HG03045 (cell line): ENCODE results near the gene ACYP2.

ENCODE experiments used
- ATAC-seq: cut with Tn5 transposase; IDR thresholded peaks from one replicate; pipeline ENCODE4 v1.9.1; 2021; ENCODE audit warnings: mild to moderate bottlenecking, moderate library complexity; ENCODE audit not compliant: unreplicated experiment

The ACYP2 gene

DNA sequence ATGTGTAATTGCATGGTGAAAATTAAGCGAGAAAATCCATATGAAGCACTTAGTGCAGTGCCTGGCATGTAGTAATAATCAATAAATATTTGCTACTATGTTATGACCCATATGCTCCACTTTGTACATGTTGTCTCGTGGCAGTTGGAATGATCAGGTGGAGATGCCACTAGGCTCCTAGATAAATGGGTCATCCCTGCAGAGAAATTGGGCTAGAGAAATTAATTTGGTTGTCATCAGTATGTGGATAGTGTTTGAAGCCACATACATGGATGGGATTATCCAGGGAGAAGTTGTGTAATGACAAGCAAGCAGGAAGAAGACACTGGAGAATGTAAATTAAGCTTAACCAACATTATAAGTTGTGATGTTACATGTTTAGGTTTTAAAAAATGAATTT, 33.0 kb downstream of the ACYP2 start:
- no peak for ATAC-seq

- ATAC-seq: no peak
Measured at GRCh38 chr2:54149638-54150441, 34.4 kb downstream of the ACYP2 start.

DNA sequence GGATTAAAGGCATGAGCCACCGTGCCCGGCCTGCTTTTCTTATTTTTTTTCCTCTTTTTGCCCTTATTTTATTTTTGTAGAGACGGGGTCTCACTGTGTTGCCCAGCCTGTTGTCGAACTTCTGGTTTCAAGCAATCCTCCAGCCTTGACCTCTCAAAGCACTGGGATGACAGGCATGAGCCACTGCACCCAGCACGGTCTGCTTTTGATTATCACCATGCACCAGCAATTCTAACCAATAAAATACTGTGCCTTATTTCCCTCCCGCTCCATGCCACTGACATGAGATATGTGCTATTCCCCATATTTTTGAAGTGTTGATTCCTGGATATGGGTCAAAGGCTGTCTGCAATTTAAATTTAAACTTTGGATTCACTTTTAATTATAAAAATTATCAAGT, 42.9 kb downstream of the ACYP2 start:
- ATAC-seq: no peak

DNA sequence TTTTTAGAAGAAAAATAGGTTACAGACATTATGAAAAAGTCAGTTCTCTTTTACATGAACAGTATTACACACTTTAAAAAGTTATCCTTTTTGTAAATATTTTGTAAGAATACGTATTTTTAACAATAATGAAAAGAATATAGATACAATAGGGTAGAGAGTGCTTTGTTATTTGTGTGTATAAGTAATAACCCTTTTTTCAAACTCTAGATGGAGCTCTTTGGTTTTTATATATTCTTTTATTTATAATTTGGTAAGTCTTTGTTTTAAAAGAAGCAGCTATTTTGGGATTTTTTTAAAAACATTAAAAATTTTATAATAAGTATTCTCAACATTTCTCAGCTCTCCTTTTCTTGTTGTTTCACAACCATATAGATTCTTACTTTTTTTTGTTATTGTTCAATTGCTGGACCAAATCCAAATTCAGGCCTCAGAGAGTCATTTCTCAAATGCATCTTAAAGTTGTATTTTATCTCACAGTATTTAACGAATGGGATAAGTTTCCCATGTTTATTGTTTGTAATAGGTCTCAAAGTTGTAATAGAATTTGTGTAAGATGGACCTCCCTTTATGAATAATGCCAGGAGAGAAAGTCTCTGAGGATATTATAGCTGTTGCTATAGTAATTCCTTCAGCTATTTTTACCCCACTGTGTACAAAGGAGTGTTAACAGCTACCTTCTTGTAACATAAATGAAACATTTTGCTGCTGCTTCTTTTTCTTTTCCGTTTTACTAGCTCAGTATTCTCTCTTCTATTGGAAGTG, 46.4 kb downstream of the ACYP2 start:
- no peak for ATAC-seq

- no peak for ATAC-seq
Measured at GRCh38 chr2:54164106-54164505, 48.7 kb downstream of the ACYP2 start.

DNA sequence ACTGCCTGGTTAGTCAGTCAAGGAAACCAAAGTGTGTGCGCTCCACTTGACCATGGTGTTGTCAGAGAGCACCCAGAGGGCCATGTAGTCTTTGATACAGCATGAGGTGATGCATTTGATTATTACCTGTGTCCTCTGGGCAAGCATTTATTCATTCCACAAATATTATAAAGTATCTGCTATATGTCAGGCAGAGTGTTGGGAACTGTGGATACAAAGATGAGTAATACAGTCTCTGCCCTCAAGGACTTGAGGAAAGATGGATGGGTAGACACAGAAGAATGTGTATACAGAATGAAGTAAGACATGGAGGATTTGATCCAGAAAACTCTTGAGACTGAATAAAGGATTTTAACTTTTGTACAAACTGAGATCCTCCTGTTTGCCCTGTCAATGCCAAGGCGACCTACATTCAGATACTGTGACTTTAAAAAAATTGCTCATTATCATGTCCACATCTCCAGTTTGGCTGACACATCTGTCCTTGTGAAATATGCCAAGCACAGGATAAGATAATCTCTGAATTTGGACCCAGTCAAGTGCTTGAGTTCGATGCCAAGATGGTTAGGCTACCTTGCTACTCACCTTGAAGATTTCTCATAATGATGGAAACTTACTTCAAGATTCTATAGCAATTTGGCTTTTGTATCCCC, 50.8 kb downstream of the ACYP2 start:
- no peak for ATAC-seq

DNA sequence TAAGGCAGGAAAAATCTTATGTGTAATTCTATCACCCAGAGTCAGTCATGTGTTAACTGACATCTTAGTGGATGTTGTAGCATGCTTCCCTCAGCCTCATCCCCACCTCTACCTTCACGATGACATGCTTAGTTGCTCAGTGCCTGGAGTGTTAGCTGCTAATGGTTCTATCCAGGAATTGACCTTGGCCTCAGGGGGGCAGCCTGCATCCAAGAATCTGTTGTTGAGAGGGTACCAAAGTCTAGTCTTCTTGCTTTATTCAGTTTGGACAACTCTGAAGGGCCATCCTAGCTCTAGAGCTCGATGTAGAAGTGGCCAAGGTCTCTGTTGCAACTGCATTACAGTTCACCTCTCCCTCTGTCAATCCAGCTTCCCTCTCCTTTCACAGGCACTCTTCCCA, 61.2 kb downstream of the ACYP2 start:
- no peak for ATAC-seq

DNA sequence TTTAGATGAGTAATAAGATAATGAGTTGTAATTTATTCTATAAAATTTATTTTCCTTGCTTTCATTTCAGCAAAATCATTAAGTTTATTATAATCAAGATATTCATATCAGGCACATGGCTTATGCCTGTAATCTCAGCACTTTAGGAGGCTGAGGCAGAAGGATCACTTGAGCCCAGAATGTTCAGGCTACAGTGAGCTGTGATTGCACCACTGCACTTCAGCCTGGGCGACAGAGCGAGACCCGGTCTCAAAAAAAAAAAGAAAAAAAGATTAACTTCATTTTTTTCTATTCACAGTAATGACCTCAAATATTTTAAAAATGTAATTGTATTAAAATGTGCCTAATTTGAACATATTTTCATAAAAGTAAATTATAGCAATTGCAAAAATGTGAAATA, 67.9 kb downstream of the ACYP2 start:
- ATAC-seq: no peak

DNA sequence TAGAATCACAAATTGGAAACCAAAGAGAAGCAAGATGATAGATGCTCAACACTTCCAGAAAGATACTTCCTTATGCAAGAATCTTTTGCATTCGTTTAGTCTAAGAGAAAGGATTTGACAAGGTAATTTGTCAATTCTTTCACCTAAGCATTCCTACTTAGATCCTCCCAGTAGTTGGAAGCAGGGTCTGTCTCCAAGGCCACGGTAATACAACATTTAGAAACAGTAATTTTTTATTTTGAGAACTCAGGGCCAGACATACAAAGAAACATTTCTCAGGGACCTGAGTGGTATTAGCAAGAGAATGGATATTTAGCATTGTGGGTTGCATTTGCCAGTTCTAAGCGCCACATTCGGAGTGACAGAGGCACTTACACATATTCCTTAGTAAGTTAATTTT, 68.6 kb downstream of the ACYP2 start:
- no peak for ATAC-seq

DNA sequence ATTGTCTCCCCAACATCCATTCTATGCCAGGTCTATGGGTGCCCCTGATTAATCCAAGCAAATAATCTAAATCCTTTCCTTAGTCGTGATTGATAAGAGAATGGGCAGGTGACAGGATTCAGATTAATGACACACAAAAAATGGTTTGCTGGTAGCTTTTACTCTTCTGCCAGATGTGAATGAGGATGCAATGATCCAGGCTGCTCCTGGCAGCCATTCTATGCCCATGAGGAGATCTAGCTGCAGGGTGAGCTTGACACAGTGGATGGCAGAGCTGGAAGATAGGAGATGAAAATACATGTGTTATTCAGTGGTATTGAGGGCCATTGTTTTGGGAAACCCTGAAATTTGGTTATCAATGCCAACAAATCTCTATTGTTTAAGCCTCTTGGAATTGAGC, 69.7 kb downstream of the ACYP2 start:
- ATAC-seq: no peak

DNA sequence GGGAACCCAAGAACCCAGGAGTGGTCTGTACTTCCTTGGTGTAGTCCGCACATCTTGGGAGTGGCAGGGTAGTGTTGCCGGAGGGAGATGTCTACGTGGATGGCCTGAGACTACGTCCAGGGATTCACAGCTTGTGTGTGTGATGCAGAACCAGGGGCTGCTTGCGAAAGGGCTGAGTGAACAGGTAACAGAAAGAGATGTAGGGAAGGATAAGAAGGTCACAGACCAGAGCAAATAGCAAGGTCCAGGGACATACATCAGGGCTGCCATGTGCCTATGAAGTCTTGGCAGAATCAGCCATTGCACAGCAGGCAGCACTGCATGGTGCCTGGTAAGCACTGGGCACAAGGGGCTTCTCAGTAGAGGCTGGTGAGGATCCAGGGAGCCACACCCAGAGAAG, 71.9 kb downstream of the ACYP2 start:
- ATAC-seq: no peak

- no peak for ATAC-seq
Measured at GRCh38 chr2:54189539-54189938, 74.1 kb downstream of the ACYP2 start.

DNA sequence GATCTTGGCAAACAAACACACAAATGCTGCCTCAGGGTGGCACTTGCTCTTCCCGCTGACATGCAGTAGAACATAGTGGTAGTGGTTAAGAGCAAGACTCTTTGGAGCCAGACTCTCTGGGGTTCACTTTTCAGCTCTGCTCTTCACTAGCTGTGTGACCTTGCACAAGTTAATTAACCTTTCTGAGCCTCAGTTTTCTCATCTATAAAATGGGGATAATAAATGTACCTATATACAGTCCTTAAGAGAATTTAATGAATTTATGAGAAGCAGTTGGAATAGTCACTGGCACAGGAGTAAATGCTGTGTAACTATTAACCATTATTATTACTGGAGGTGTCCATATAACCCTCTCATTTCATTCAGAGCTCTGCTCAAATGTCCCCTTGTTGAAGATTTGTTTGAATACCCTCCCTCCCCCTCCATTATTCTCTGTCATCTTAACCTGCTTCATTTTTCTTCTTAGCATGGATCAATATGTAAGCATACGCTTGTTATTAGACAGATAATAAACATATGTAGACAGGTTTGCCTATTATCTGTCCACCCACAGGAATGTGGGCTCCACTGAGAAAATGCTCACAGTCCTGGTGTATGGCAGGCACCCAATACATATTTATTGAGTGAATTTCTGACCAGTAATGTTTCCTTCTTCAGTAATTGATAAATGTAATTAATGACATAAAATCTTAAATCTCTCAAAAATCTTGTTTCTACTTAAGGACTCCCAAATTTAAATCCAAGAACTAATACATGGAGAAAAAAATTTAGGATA, 76.1 kb downstream of the ACYP2 start:
- no peak for ATAC-seq

- ATAC-seq: no peak
Measured at GRCh38 chr2:54194761-54195750, 79.6 kb downstream of the ACYP2 start.

GRCh38 chr2:54196646-54197045, 81.2 kb downstream of the ACYP2 start:
- no peak for ATAC-seq

DNA sequence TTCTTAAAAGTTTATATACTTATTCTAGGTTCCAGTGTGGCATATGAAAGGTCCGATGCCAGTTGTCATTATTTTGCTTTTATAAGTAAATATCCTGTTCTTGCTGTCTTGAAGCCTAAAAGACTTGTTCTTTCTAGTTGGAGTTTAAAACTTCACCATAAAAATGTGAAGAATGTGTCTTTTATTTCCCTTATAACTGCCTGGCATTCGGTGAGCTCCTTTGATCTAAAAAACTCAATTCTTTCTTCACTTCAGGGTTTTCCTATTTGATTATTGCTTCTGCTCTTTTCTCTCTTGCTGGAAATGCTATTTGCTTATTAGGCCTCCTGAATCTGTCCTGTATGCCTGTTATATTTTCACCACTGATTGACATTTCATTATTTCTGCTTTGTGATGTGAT, 89.1 kb downstream of the ACYP2 start:
- no peak for ATAC-seq

GRCh38 chr2:54206596-54206995, 91.2 kb downstream of the ACYP2 start:
- no peak for ATAC-seq

DNA sequence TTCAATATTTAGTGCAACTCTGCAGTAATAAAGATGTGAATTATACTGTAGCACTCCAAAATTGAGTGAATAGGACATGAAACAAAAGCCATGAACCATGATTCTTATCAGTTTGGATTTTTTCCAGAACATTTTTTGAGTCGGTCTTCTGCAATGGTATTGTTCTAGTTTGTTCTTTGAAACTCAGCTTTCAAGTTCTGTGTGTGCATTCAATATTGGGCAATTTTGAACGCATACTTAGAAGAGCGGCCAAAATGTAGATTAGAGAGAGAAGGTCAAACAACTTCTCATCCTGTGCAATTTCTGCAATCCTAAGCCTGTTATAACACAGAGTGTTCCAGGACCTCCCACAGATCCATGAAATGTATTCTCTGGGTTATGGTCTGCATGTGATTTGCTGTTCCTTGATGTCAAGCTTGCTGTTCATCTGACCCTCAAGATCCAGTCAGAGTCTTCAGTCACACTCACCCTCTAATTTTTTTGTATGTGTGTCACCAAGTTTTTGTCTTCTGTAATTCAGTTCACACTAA, 92.3 kb downstream of the ACYP2 start:
- ATAC-seq: no peak

GRCh38 chr2:54208364-54209240, 93.2 kb downstream of the ACYP2 start:
- ATAC-seq: no peak
